Measurements from ENCODE around the gene GNAT3.

- TF ChIP-seq, protein P1, sequence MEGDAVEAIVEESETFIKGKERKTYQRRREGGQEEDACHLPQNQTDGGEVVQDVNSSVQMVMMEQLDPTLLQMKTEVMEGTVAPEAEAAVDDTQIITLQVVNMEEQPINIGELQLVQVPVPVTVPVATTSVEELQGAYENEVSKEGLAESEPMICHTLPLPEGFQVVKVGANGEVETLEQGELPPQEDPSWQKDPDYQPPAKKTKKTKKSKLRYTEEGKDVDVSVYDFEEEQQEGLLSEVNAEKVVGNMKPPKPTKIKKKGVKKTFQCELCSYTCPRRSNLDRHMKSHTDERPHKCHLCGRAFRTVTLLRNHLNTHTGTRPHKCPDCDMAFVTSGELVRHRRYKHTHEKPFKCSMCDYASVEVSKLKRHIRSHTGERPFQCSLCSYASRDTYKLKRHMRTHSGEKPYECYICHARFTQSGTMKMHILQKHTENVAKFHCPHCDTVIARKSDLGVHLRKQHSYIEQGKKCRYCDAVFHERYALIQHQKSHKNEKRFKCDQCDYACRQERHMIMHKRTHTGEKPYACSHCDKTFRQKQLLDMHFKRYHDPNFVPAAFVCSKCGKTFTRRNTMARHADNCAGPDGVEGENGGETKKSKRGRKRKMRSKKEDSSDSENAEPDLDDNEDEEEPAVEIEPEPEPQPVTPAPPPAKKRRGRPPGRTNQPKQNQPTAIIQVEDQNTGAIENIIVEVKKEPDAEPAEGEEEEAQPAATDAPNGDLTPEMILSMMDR (IDR thresholded peaks at IDR 0.05) = no peak
- TF ChIP-seq POLR2A (IDR thresholded peaks at IDR 0.05) = no peak
Observed at GRCh38 chr7:80482950-80483349, 28.9 kb downstream of the GNAT3 start.
